K562 (cell line): Measurements from ENCODE around the gene SLC39A6. TPM values are rescaled to one million over a fixed set of nuclear protein-coding genes. Genes with fewer than 3 reads are reported as not detected.
A peak's percentile ranks its signal among the peaks of the same experiment; 100 is the strongest.

ENCODE experiments used
- ATAC-seq: fragments of 200-7000 bp; cut with Tn5 transposase; 3 replicates; pipeline ENCODE4 v1.9.1; 2020; ENCODE audit warnings: moderate library complexity
- BruUV-seq: library from RNA; stranded (reverse); fragments of 400-500 nt; replicated peaks from 2 replicates; lab custom pipeline; 2021; lab: Mats Ljungman, UMichigan
- CTCF ChIA-PET: fragments of 300-600 bp; formaldehyde crosslinking; extraction: SDS; loops from one replicate; lab custom pipeline; 2021; ENCODE audit warnings: low intra/inter-chr PET ratio; lab: Yijun Ruan, JAX
- POLR2A ChIA-PET: fragments of 300-600, 350-650 bp; sonication (Branson Sonifier 250); formaldehyde crosslinking; extraction: SDS; loops from one replicate; lab custom pipeline; 2021; ENCODE audit warnings: antibody characterized with exemption, inconsistent platforms; lab: Yijun Ruan, JAX
- DNase-seq, 4 experiments: peaks; one replicate each; pipeline versions ENCODE4 v3.0.0 to v3.0.0-alpha.2; 2011 to 2018; ENCODE audit warnings: low spot score in 3 of 4, mixed read lengths in 3 of 4; ENCODE audit errors: extremely low read depth in 1 of 4
- FAIRE-seq: peaks from 2 replicates; lab custom pipeline; 2011; peaks lifted over from hg19 to GRCh38; lab: Jason Lieb, UNC
- H2AFZ ChIP-seq: 2 replicates; pipeline ENCODE4 v1.6.0; 2011; ENCODE audit warnings: low read depth, low read length, control low read depth, inconsistent platforms
- H3K27ac ChIP-seq: fragments of 200-600 bp; 3 replicates; pipeline ENCODE4 v1.8.0; 2011; ENCODE audit warnings: low read depth, mild to moderate bottlenecking, control low read depth, inconsistent platforms, low read length, moderate library complexity, mixed read lengths; ENCODE audit errors: extremely low read depth
- H3K27me3 ChIP-seq, 2 experiments: fragments of 300-600 bp in 1 of 2; 2 replicates in 1 of 2; 3 replicates in 1 of 2; pipeline versions ENCODE4 v1.6.0 to v1.8.0; 2011; ENCODE audit warnings: inconsistent platforms in 2 of 2, low read length in 2 of 2, mild to moderate bottlenecking in 1 of 2, mixed read lengths in 1 of 2, moderate library complexity in 1 of 2; ENCODE audit not compliant: control insufficient read depth in 2 of 2, insufficient read depth in 2 of 2
- H3K36me3 ChIP-seq: fragments of 300-600 bp; 3 replicates; pipeline ENCODE4 v1.8.0; 2011; ENCODE audit warnings: mild to moderate bottlenecking, low read length, inconsistent platforms; ENCODE audit not compliant: control insufficient read depth, insufficient read depth
- H3K4me1 ChIP-seq, 2 experiments: fragments of 200-600 bp in 1 of 2; replicated peaks in 1 of 2; 2 replicates in 1 of 2; 3 replicates in 1 of 2; pipeline versions ENCODE4 v1.5.1 to v1.8.0; 2011; ENCODE audit warnings: inconsistent platforms in 2 of 2, low read length in 2 of 2, mild to moderate bottlenecking in 1 of 2, mixed read lengths in 1 of 2, moderate library complexity in 1 of 2; ENCODE audit not compliant: control insufficient read depth in 2 of 2, insufficient read depth in 2 of 2
- H3K4me2 ChIP-seq: 2 replicates; pipeline ENCODE4 v1.6.1; 2011; ENCODE audit warnings: low read length, control low read depth, inconsistent platforms, mixed read lengths; ENCODE audit not compliant: insufficient read depth
- H3K4me3 ChIP-seq: fragments of 200-600 bp; sonication (generic), shearing (Covaris generic); 2 replicates; pipeline ENCODE4 v1.5.1; 2016; ENCODE audit warnings: control low read depth, inconsistent platforms
- H3K79me2 ChIP-seq: fragments of 200-600 bp; 3 replicates; pipeline ENCODE4 v1.8.0; 2011; ENCODE audit warnings: low read length, inconsistent platforms; ENCODE audit not compliant: control insufficient read depth, insufficient read depth
- H3K9ac ChIP-seq, 2 experiments: 2 replicates each; pipeline versions ENCODE4 v1.6.0 to v1.6.1; 2011; ENCODE audit warnings: low read depth in 2 of 2, low read length in 2 of 2, control low read depth in 1 of 2, inconsistent platforms in 1 of 2, mild to moderate bottlenecking in 1 of 2, mixed read lengths in 1 of 2; ENCODE audit not compliant: insufficient read depth in 1 of 2
- H3K9me1 ChIP-seq: one replicate; pipeline ENCODE4 v1.6.0; 2011; ENCODE audit warnings: inconsistent platforms, mild to moderate bottlenecking, low read length, moderate library complexity; ENCODE audit not compliant: control insufficient read depth, insufficient read depth
- H3K9me3 ChIP-seq: replicated peaks from 2 replicates; pipeline ENCODE4 v1.5.1; 2011; ENCODE audit warnings: low read depth, low read length, inconsistent platforms; ENCODE audit not compliant: control insufficient read depth, insufficient read depth
- H4K20me1 ChIP-seq: replicated peaks from 2 replicates; pipeline ENCODE4 v1.6.1; 2011; ENCODE audit warnings: low read length, inconsistent platforms, mixed read lengths; ENCODE audit not compliant: control insufficient read depth, insufficient read depth
- POLR2A ChIP-seq: fragments of 450-650 bp; conservative IDR thresholded peaks from 2 replicates; pipeline ENCODE4 v1.6.1; 2016
- WGBS: fragments of 100-300 bp; shearing (Covaris generic); methylation state at CpG from one replicate; pipeline ENCODE4 v1.1.6; 2016; ENCODE audit warnings: low coverage, mixed read lengths; ENCODE audit not compliant: insufficient coverage; ENCODE audit errors: missing lambda C conversion rate; 5-methylcytosine and 5-hydroxymethylcytosine counted together
- in situ Hi-C: fragments of 300-500 bp; cut with MboI; formaldehyde crosslinking; loops from 4 replicates; pipeline ENCODE4 v1.15.0; 2018; ENCODE audit warnings: inconsistent platforms, mixed read lengths
- intact Hi-C: fragments of 100-400 bp; cut with micrococcal nuclease; formaldehyde crosslinking; loops from 2 replicates; pipeline ENCODE4 v1.14.2; 2022
- polyA plus RNA-seq, 8 experiments: library from polyadenylated mRNA; depleted of rRNA in 4 of 8; stranded (reverse) in 5 of 8; unstranded in 3 of 8; fragments of >200 nt; fragmentation: Nextera tagmentation in 2 of 8; fragmentation: Illumina TruSeq in 1 of 8; extraction: Ambion mirVana in 2 of 8; extraction: Trizol in 1 of 8; gene quantifications; 2 replicates each; pipeline versions ENCODE4 v1.2.1 to v1.2.3, GENCODE V29; 2011 to 2014; ENCODE audit warnings: inconsistent platforms in 1 of 8, missing spikeins in 1 of 8
- total RNA-seq, 7 experiments: library from RNA; depleted of rRNA in 6 of 7; stranded (reverse); fragments of >200 nt in 6 of 7; fragmentation: Illumina TruSeq in 2 of 7; extraction: Trizol in 2 of 7; gene quantifications; 2 replicates each; pipeline versions ENCODE4 v1.2.1 to v1.2.3, GENCODE V29; 2011 to 2021; ENCODE audit warnings: low replicate concordance in 1 of 7
- TF ChIP-seq, protein P1 (sequence below): fragments of 250-450 bp; sonication (Bioruptor Pico); IDR thresholded peaks from 2 replicates; pipeline ENCODE4 v1.4.0; 2020; ENCODE audit warnings: mild to moderate bottlenecking, moderate library complexity

Gene SLC39A6
- total and polyA plus RNA-seq, 9 of the 15 experiments (the other 6 are each of a cell fraction or from before 2014, with no cell fraction given), result 5.6 to 23.8 (median 17.4) TPM

DNA sequence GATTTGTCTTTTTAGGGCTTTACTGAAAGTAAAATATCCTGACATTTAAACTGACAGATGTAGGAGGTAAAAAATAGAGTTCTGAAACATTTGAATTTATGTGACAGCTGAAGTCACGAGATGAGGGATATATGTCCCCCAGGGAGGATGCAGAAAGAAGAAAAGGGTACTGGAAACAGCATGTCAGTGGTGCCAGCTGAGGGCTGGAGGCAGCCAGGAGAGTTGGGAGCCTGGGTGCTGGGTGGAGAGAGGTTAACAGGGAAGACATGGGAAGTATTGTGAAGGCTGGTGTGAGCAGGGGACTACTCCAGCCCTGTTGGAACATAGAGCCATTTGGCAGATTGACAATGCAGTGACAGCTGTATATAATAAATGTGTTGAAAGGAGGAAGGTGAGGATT lies 46.3 kb upstream of the SLC39A6 start:
- FAIRE-seq (no peak), ATAC-seq (no peak), DNase-seq (no peak)
- no peaks in the 10 kb centered on the region for H3K9me1 ChIP-seq
- POLR2A ChIA-PET, result interaction anchor here (1.0 to 2.1 kb wide), 6 partner anchors 11 to 37 kb away, joined by 3 to 7 read pairs (median 3); partner anchors contain the start of gene MOCOS
- H3K27ac ChIP-seq, result no peak overlapping the region
- BruUV-seq, result no TSS peak
- H3K79me2 ChIP-seq, result no peaks in the 10 kb centered on the region
- in situ Hi-C loops (no loop called here), intact Hi-C loops (no loop called here)
- no peak overlapping the region for H3K4me2 ChIP-seq
- WGBS, result 75% methylated on average over 1 of the region's 1 CpG
- CTCF ChIA-PET, result no interaction called here
- H4K20me1 ChIP-seq, result no peaks in the 10 kb centered on the region
- H3K36me3 ChIP-seq, result peaks cover 66% of the 10 kb centered on the region
- no peak overlapping the region for H3K4me3 ChIP-seq
- peaks cover 0 to 12% of the 10 kb centered on the region in 2 experiments; a peak in 4 of 5 replicates for H3K4me1 ChIP-seq
- H3K27me3 ChIP-seq, result no peaks in the 10 kb centered on the region
- no peak overlapping the region for H2AFZ ChIP-seq
- H3K9me3 ChIP-seq, result no peaks in the 10 kb centered on the region
- H3K9ac ChIP-seq, result no peak overlapping the region
- TF ChIP-seq, protein P1, sequence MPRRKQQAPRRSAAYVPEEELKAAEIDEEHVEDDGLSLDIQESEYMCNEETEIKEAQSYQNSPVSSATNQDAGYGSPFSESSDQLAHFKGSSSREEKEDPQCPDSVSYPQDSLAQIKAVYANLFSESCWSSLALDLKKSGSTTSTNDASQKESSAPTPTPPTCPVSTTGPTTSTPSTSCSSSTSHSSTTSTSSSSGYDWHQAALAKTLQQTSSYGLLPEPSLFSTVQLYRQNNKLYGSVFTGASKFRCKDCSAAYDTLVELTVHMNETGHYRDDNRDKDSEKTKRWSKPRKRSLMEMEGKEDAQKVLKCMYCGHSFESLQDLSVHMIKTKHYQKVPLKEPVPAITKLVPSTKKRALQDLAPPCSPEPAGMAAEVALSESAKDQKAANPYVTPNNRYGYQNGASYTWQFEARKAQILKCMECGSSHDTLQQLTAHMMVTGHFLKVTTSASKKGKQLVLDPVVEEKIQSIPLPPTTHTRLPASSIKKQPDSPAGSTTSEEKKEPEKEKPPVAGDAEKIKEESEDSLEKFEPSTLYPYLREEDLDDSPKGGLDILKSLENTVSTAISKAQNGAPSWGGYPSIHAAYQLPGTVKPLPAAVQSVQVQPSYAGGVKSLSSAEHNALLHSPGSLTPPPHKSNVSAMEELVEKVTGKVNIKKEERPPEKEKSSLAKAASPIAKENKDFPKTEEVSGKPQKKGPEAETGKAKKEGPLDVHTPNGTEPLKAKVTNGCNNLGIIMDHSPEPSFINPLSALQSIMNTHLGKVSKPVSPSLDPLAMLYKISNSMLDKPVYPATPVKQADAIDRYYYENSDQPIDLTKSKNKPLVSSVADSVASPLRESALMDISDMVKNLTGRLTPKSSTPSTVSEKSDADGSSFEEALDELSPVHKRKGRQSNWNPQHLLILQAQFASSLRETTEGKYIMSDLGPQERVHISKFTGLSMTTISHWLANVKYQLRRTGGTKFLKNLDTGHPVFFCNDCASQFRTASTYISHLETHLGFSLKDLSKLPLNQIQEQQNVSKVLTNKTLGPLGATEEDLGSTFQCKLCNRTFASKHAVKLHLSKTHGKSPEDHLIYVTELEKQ (CRISPR knock-in tag), result no peak
- TF ChIP-seq POLR2A, result 0 out of 2 replicates have a peak, but pooled peaks have one; percentile 29
